Measurements from ENCODE around the gene TET3.

Gene TET3

DNA sequence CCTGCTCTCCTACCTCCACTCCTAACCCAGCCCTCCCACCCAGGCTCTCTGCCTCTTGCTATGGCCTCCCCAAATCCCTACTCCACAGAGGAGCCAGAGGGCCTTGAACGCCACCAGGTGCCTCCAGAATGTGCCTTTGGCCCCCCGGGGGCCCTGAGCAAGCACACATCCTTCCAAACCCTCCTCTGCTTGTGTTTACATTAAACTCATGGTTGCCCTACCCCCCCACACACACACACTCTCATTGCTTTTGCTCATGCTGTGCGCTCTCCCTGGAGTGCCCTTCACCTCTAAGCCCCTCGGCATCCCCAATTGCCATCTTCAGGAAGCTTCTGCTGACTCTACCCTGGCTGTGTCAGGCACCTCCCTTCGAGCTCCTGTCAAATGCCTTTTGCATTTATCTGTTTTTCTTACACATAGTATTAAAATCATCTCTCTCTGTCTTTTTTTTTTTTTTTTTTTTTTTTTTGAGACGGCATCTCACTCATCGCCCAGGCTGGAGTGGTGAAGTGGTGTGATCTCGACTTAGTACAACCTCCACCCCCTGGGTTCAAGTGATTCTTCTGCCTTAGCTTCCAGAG is 16.3 kb upstream of the TET3 start:
- H3K4me3 ChIP-seq (replicated peaks; ENCODE audit: low read depth, low read length), result no peak overlapping the region
- TF ChIP-seq, protein P1, sequence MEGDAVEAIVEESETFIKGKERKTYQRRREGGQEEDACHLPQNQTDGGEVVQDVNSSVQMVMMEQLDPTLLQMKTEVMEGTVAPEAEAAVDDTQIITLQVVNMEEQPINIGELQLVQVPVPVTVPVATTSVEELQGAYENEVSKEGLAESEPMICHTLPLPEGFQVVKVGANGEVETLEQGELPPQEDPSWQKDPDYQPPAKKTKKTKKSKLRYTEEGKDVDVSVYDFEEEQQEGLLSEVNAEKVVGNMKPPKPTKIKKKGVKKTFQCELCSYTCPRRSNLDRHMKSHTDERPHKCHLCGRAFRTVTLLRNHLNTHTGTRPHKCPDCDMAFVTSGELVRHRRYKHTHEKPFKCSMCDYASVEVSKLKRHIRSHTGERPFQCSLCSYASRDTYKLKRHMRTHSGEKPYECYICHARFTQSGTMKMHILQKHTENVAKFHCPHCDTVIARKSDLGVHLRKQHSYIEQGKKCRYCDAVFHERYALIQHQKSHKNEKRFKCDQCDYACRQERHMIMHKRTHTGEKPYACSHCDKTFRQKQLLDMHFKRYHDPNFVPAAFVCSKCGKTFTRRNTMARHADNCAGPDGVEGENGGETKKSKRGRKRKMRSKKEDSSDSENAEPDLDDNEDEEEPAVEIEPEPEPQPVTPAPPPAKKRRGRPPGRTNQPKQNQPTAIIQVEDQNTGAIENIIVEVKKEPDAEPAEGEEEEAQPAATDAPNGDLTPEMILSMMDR (IDR thresholded peaks at IDR 0.05; ENCODE audit: insufficient read depth, low read length, poor library complexity, severe bottlenecking), result no peak
- H3K36me3 ChIP-seq (ENCODE audit: control insufficient read depth, insufficient read depth, low read length), result no peaks in the 10 kb centered on the region
- H3K27me3 ChIP-seq (replicated peaks; ENCODE audit: control insufficient read depth, insufficient read depth, low read length), result no peaks in the 10 kb centered on the region
- DNase-seq (ENCODE audit: extremely low read depth, insufficient read length), result no peak

DNA sequence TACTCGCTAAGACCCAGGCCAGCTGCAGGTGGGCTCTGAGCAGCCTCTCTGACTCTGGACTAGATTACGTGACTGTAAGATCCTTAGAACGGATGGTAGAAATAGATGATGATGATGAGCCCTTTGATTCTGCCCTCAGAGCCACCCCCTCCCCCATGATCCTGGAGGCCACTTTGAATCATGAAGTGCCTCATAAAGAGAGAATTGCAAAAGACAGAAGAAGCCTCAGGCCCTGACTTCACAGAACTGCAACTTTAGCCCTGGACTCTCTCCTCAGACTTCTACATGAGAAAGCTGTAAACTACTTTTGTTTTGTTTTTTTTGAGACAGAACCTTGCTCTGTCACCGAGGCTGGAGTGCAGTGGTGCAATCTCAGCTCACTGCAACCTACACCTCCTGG is 15.4 kb upstream of the TET3 start:
- no peak for DNase-seq (ENCODE audit: extremely low read depth, insufficient read length)
- TF ChIP-seq, protein P1 (IDR thresholded peaks at IDR 0.05; ENCODE audit: insufficient read depth, low read length, poor library complexity, severe bottlenecking), result no peak
- Histone ChIP-seq H3K27me3 (replicated peaks; ENCODE audit: control insufficient read depth, insufficient read depth, low read length) (no peaks in the 10 kb centered on the region), H3K4me3 (replicated peaks; ENCODE audit: low read depth, low read length) (no peak overlapping the region), H3K36me3 (ENCODE audit: control insufficient read depth, insufficient read depth, low read length) (no peaks in the 10 kb centered on the region)

DNA sequence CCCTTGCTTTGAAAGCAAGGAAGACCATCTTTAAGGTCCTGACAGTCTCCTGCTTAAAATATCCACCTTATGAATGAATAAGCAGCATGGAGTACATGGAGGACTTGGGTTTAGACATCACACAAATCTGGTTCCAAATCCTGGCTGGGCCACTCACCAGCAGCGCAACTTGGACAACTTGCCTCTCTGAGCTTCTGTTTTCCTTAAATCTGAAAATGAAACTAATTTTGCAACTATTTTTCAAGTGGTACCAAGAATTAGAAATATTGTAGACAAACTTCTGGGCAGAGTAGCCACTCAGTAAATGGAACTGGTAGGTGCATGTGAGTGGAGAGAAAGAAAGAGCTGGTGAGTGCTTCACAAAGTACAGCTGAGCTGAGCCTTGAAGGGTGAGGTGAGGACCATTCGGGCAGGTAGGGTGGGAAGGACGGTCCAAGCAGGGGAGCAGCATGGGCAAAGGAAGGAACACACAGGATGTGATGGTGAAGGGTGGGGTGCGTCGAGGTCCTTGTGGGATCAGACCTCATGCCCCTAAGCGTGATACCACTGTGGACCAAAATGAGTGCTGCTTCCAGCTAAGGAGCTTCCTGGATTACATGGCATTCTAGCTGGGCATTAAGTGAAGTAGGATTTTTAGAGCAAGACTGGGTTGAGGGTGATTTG is 14.4 kb upstream of the TET3 start:
- TF ChIP-seq, protein P1 (IDR thresholded peaks at IDR 0.05; ENCODE audit: insufficient read depth, low read length, poor library complexity, severe bottlenecking), result no peak
- Histone ChIP-seq H3K36me3 (ENCODE audit: control insufficient read depth, insufficient read depth, low read length) (no peaks in the 10 kb centered on the region), H3K27me3 (replicated peaks; ENCODE audit: control insufficient read depth, insufficient read depth, low read length) (no peaks in the 10 kb centered on the region), H3K4me3 (replicated peaks; ENCODE audit: low read depth, low read length) (no peak overlapping the region)
- DNase-seq (ENCODE audit: extremely low read depth, insufficient read length), result no peak

DNA sequence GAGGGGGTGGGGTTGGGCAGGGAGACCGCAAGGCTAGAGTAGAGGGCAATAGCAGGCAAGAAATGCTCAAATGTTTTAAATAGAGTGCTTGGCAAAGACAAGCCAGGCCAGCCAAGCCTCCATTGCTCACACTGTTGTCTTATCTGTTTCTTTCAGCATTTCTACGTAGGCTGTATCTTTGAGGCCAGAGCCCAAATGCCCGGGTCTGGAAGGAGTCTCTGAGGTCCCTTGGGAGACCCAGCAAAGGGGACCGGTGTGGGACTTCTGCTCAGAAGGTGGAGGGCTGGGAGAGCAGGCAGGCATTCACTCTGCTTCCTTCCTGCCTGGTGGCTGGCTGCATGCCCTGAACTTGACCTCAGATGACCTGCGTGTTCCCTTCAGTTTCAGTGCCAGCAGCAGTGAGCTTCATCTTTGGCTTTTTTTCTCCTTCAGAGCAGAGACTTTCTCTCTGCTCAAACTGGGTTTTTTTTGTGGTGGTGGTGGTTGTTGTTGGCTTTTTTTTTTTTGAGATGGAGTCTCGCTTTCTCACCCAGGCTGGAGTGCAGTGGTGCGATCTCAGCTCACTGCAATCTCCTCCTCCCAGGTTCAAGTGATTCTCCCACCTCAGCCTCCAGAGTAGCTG is 13.7 kb upstream of the TET3 start:
- peak; percentile 66 for DNase-seq (ENCODE audit: extremely low read depth, insufficient read length)
- H3K4me3 ChIP-seq (replicated peaks; ENCODE audit: low read depth, low read length), result no peak overlapping the region
- H3K27me3 ChIP-seq (replicated peaks; ENCODE audit: control insufficient read depth, insufficient read depth, low read length), result no peaks in the 10 kb centered on the region
- TF ChIP-seq, protein P1 (IDR thresholded peaks at IDR 0.05; ENCODE audit: insufficient read depth, low read length, poor library complexity, severe bottlenecking), result no peak
- H3K36me3 ChIP-seq (ENCODE audit: control insufficient read depth, insufficient read depth, low read length), result no peaks in the 10 kb centered on the region

DNA sequence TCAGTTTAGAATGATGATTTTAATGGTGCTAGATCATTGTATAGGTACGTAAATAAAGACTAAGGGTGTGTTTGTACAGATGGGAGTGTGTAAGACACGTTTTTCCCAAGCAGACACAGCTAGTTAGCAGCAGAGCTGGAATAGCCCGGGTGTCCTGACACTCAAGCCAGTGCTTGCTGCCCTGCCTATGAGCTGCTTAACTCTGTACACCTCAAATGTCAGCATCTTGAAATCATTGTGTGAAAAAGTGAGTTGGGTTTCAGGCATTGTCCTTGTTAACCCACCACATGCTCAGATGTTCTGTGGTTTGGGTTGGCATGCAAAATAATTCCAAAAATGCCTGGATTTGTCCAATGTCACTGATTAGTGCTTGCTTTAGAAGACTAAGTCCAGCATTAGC is 13.0 kb upstream of the TET3 start:
- TF ChIP-seq, protein P1 (IDR thresholded peaks at IDR 0.05; ENCODE audit: insufficient read depth, low read length, poor library complexity, severe bottlenecking), result no peak
- H3K4me3 ChIP-seq (replicated peaks; ENCODE audit: low read depth, low read length), result no peak overlapping the region

More for the DNA sequence above, 13.0 kb upstream of the TET3 start:
- no peak for DNase-seq (ENCODE audit: extremely low read depth, insufficient read length)
- H3K36me3 ChIP-seq (ENCODE audit: control insufficient read depth, insufficient read depth, low read length), result no peaks in the 10 kb centered on the region
- no peaks in the 10 kb centered on the region for H3K27me3 ChIP-seq (replicated peaks; ENCODE audit: control insufficient read depth, insufficient read depth, low read length)

Data from GM06990 (cell line).